B cell (primary cell): Measurements from ENCODE around the gene RALBP1. TPM values are rescaled to one million over a fixed set of nuclear protein-coding genes. Genes with fewer than 3 reads are reported as not detected.

ENCODE experiments used
- ATAC-seq: fragments of 200-7000 bp; cut with Tn5 transposase; one replicate; pipeline ENCODE4 v1.10.0; 2021; ENCODE audit warnings: low read depth, mild to moderate bottlenecking, moderate number of reproducible peaks, moderate library complexity
- CTCF ChIA-PET: fragments of 350-600 bp; sonication (Branson Sonifier 250); formaldehyde crosslinking; loops from one replicate; lab custom pipeline; 2021; ENCODE audit warnings: antibody characterized with exemption, inconsistent platforms; lab: Charles Lee
- POLR2A ChIA-PET: fragments of 350-600 bp; sonication (Branson Sonifier 250); formaldehyde crosslinking; loops from one replicate; lab custom pipeline; 2021; ENCODE audit warnings: antibody characterized with exemption; lab: Charles Lee
- DNase-seq: peaks from one replicate; pipeline ENCODE4 v3.0.0; 2013
- H2AFZ ChIP-seq: 2 replicates; pipeline ENCODE4 v1.6.1; 2012; ENCODE audit warnings: mild to moderate bottlenecking, low read depth, low read length; ENCODE audit not compliant: insufficient read depth, poor library complexity, severe bottlenecking
- H3K27ac ChIP-seq, 2 donors: 1 replicate in 1 of 2; 2 replicates in 1 of 2; pipeline ENCODE4 v1.5.1; 2012 to 2013; ENCODE audit warnings: low read length in 2 of 2, mild to moderate bottlenecking in 2 of 2, moderate library complexity in 1 of 2
- H3K27me3 ChIP-seq, 4 experiments: fragments of 200-600 bp in 1 of 4; sonication (generic) in 1 of 4; replicated peaks in 1 of 4; 1 replicate in 2 of 4; 2 replicates in 2 of 4; pipeline versions ENCODE4 v1.6.1 to v1.7.0; 2013 to 2016; ENCODE audit warnings: low read length in 3 of 4, mild to moderate bottlenecking in 2 of 4, mixed read lengths in 1 of 4, moderate library complexity in 1 of 4; ENCODE audit not compliant: insufficient read depth in 4 of 4, control insufficient read depth in 3 of 4; ENCODE audit errors: control extremely low read depth in 1 of 4
- H3K36me3 ChIP-seq, 2 experiments: replicated peaks in 1 of 2; 1 replicate in 1 of 2; 2 replicates in 1 of 2; pipeline versions ENCODE4 v1.6.1 to v1.7.1; 2013; ENCODE audit warnings: low read length in 1 of 2; ENCODE audit not compliant: insufficient read depth in 2 of 2, control insufficient read depth in 1 of 2; ENCODE audit errors: control extremely low read depth in 1 of 2, extremely low read depth in 1 of 2
- H3K4me1 ChIP-seq, 2 donors: fragments of 200-600 bp in 1 of 2; sonication (generic) in 1 of 2; 1 replicate in 1 of 2; 2 replicates in 1 of 2; pipeline versions ENCODE4 v1.5.1 to v1.6.1; 2013 to 2017; ENCODE audit warnings: low read length in 2 of 2; ENCODE audit not compliant: control insufficient read depth in 2 of 2, insufficient read depth in 2 of 2
- H3K4me2 ChIP-seq: replicated peaks from 2 replicates; pipeline ENCODE3; 2012; ENCODE audit warnings: mild to moderate bottlenecking, low read depth, low read length; ENCODE audit not compliant: poor library complexity, severe bottlenecking
- H3K4me3 ChIP-seq, 5 experiments: fragments of 200-600 bp in 1 of 5; sonication (generic) in 1 of 5; 1 replicate in 3 of 5; 2 replicates in 2 of 5; pipeline versions ENCODE4 v1.5.1 to v1.7.0; 2011 to 2016; ENCODE audit warnings: low read length in 4 of 5, mild to moderate bottlenecking in 4 of 5, low read depth in 2 of 5, control low read depth in 1 of 5, moderate library complexity in 1 of 5; ENCODE audit not compliant: insufficient read depth in 1 of 5; ENCODE audit errors: control extremely low read depth in 1 of 5, extremely low read depth in 1 of 5
- H3K79me2 ChIP-seq: fragments of 200-600 bp; sonication (generic); one replicate; pipeline ENCODE4 v1.6.0; 2016; ENCODE audit warnings: low read length; ENCODE audit not compliant: control insufficient read depth, insufficient read depth
- H3K9ac ChIP-seq: fragments of 200-600 bp; sonication (generic); 2 replicates; pipeline ENCODE4 v1.6.1; 2017; ENCODE audit warnings: mild to moderate bottlenecking, low read length, moderate library complexity
- H3K9me3 ChIP-seq, 3 donors: one replicate each; pipeline versions ENCODE4 v1.6.1 to v1.7.1; 2013; ENCODE audit warnings: low read length in 2 of 3; ENCODE audit not compliant: control insufficient read depth in 2 of 3, insufficient read depth in 1 of 3; ENCODE audit errors: control extremely low read depth in 1 of 3
- H4K20me1 ChIP-seq: 2 replicates; pipeline ENCODE4 v1.6.0; 2012; ENCODE audit warnings: mild to moderate bottlenecking, low read length; ENCODE audit not compliant: insufficient read depth, control insufficient read depth, poor library complexity, severe bottlenecking
- H3K27ac Mint-ChIP-seq: one replicate; pipeline ENCODE4 v1.8.0; 2021; ENCODE audit warnings: mixed read lengths
- H3K27me3 Mint-ChIP-seq: one replicate; pipeline ENCODE4 v1.8.0; 2021; ENCODE audit warnings: mixed read lengths
- H3K4me1 Mint-ChIP-seq: one replicate; pipeline ENCODE4 v1.8.0; 2021; ENCODE audit warnings: mixed read lengths
- H3K4me3 Mint-ChIP-seq: one replicate; pipeline ENCODE4 v1.8.0; 2021; ENCODE audit warnings: mixed read lengths
- H3K9me3 Mint-ChIP-seq: one replicate; pipeline ENCODE4 v1.8.0; 2022; ENCODE audit warnings: mixed read lengths; ENCODE audit not compliant: insufficient read depth
- EZH2 ChIP-seq: IDR thresholded peaks from 2 replicates; pipeline ENCODE4 v1.6.1; 2012; ENCODE audit warnings: borderline replicate concordance, low read depth, mild to moderate bottlenecking, moderate library complexity, low read length; ENCODE audit not compliant: insufficient read depth, poor library complexity, severe bottlenecking
- WGBS: methylation state at CpG from one replicate; pipeline ENCODE4 v1.1.5; 2013; ENCODE audit warnings: missing lambda C conversion rate; ENCODE audit not compliant: insufficient coverage; 5-methylcytosine and 5-hydroxymethylcytosine counted together
- intact Hi-C: fragments of 100-400 bp; cut with micrococcal nuclease; formaldehyde crosslinking; loops from one replicate; pipeline ENCODE4 v1.10.0; 2022
- polyA plus RNA-seq: library from polyadenylated mRNA; depleted of rRNA; stranded (reverse); fragments of >200 nt; gene quantifications from 2 replicates; pipeline ENCODE4 v1.2.3, GENCODE V29; 2012
- total RNA-seq, 2 donors: library from RNA; stranded (reverse); fragments of 120-200 nt in 1 of 2; gene quantifications; 1 replicate in 1 of 2; 2 replicates in 1 of 2; pipeline versions ENCODE4 v1.2.3 to v1.2.4, GENCODE V29; 2013 to 2022
- TF ChIP-seq, protein P1 (sequence below): fragments of 200-600 bp; IDR thresholded peaks from one replicate; pipeline ENCODE4 v1.8.0; 2022; ENCODE audit warnings: antibody characterized with exemption, mild to moderate bottlenecking

RALBP1 gene
- total and polyA plus RNA-seq, 2 donors (not counting 1 experiment from before 2014, with no cell fraction given), result 14.9 to 38.0 TPM

DNA sequence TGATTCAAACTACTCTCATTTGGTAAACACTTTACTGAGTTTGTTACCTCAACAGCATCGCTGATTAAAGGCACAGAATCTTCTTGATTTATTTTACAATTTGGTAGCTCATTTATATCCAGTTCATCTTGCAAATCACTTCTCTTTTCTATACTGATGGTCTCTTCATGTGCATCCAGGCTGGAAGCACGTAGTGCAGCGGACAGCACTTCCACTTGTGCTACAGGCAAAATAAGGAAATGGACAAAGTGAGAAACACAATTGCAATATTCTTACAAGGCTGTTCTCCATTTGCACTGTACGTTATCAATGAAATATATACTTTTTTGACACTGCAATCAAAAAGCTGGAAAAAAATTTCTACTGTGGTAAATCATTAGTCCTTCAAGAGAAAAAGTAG is 88.0 kb downstream of the RALBP1 start:
- no peaks in the 10 kb centered on the region for H3K79me2 ChIP-seq
- no peaks in the 10 kb centered on the region for H4K20me1 ChIP-seq
- CTCF ChIA-PET, result interaction anchor here (0.7 kb wide), 1 partner anchor 12 kb away, joined by 3 read pairs; no protein-coding TSS in a partner anchor

DNA sequence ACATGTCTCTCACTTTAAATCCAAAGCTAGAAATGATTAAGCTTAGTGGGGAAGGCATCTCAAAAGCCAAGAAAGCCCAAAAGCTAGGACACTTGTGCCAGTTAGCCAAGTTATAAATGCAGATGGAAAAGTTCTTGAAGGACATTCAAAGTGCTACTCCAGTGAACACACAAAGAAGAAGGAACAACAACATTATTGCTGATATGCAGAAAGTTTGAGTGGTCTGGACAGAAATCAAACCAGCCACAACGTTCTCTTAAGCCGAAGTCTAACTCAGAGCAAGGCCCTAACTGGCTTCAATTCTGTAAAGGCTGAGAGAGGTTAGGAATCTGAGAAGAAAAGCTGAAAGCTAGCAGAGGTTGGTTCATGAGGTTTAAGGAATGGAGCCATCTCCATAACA is 90.1 kb downstream of the RALBP1 start:
- Histone ChIP-seq H2AFZ (no peak overlapping the region), H4K20me1 (no peaks in the 10 kb centered on the region), H3K36me3 (peaks cover 4 to 26% of the 10 kb centered on the region in 2 experiments), H3K4me1 (no peaks in the 10 kb centered on the region), H3K27me3 (no peaks in the 10 kb centered on the region), H3K4me3 (no peak overlapping the region), H3K9me3 (no peaks in the 10 kb centered on the region), H3K79me2 (no peaks in the 10 kb centered on the region), H3K4me2 (no peak overlapping the region), H3K27ac (no peak overlapping the region), H3K9ac (no peak overlapping the region)
- ChIA-PET CTCF (interaction anchor here (0.6 to 2.0 kb wide), 4 partner anchors 9 to 1286 kb away, joined by 3 to 8 read pairs (median 3); no protein-coding TSS in a partner anchor), POLR2A (no interaction called here)
- Mint-ChIP-seq H3K4me1 (no peaks in the 10 kb centered on the region), H3K9me3 (no peaks in the 10 kb centered on the region), H3K27ac (no peak overlapping the region), H3K27me3 (no peaks in the 10 kb centered on the region), H3K4me3 (no peak overlapping the region)
- TF ChIP-seq, protein P1, sequence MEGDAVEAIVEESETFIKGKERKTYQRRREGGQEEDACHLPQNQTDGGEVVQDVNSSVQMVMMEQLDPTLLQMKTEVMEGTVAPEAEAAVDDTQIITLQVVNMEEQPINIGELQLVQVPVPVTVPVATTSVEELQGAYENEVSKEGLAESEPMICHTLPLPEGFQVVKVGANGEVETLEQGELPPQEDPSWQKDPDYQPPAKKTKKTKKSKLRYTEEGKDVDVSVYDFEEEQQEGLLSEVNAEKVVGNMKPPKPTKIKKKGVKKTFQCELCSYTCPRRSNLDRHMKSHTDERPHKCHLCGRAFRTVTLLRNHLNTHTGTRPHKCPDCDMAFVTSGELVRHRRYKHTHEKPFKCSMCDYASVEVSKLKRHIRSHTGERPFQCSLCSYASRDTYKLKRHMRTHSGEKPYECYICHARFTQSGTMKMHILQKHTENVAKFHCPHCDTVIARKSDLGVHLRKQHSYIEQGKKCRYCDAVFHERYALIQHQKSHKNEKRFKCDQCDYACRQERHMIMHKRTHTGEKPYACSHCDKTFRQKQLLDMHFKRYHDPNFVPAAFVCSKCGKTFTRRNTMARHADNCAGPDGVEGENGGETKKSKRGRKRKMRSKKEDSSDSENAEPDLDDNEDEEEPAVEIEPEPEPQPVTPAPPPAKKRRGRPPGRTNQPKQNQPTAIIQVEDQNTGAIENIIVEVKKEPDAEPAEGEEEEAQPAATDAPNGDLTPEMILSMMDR, result no peak
- no peak for TF ChIP-seq EZH2
- DNase-seq, result no peak
- no peak for ATAC-seq
- 100% methylated on average over 1 of the region's 2 CpGs for WGBS
- intact Hi-C loops, result no loop called here

More for the DNA sequence above, 88.0 kb downstream of the RALBP1 start:
- Mint-ChIP-seq H3K9me3 (no peaks in the 10 kb centered on the region), H3K27ac (no peak overlapping the region), H3K4me3 (no peak overlapping the region), H3K27me3 (no peaks in the 10 kb centered on the region), H3K4me1 (no peaks in the 10 kb centered on the region)
- Histone ChIP-seq H2AFZ (no peak overlapping the region), H3K4me2 (no peak overlapping the region), H3K9me3 (no peaks in the 10 kb centered on the region), H3K27ac (no peak overlapping the region), H3K27me3 (no peaks in the 10 kb centered on the region), H3K9ac (no peak overlapping the region), H3K4me1 (no peaks in the 10 kb centered on the region), H3K36me3 (peaks cover 7 to 32% of the 10 kb centered on the region in 2 experiments), H3K4me3 (no peak overlapping the region)
- POLR2A ChIA-PET, result no interaction called here
- ATAC-seq (no peak), DNase-seq (no peak)
- intact Hi-C loops, result no loop called here
- TF ChIP-seq EZH2, result no peak
- TF ChIP-seq, protein P1, result no peak
- 100% methylated on average over 1 of the region's 4 CpGs for WGBS
